ENCODE data around the gene FAM20B.

GRCh38 chr1:179120736-179121135, 95.0 kb downstream of the FAM20B start:
- no peak for TF ChIP-seq CTCF (IDR thresholded peaks at IDR 0.05; ENCODE audit: low read length)
- no peak for TF ChIP-seq EZH2 (IDR thresholded peaks at IDR 0.05; ENCODE audit: borderline replicate concordance, low read length)

Data from OCI-LY1 (cell line).